ENCODE measurements around the gene RNF8.
A peak's percentile ranks its signal among the peaks of the same experiment; 100 is the strongest.

RNF8 gene

DNA sequence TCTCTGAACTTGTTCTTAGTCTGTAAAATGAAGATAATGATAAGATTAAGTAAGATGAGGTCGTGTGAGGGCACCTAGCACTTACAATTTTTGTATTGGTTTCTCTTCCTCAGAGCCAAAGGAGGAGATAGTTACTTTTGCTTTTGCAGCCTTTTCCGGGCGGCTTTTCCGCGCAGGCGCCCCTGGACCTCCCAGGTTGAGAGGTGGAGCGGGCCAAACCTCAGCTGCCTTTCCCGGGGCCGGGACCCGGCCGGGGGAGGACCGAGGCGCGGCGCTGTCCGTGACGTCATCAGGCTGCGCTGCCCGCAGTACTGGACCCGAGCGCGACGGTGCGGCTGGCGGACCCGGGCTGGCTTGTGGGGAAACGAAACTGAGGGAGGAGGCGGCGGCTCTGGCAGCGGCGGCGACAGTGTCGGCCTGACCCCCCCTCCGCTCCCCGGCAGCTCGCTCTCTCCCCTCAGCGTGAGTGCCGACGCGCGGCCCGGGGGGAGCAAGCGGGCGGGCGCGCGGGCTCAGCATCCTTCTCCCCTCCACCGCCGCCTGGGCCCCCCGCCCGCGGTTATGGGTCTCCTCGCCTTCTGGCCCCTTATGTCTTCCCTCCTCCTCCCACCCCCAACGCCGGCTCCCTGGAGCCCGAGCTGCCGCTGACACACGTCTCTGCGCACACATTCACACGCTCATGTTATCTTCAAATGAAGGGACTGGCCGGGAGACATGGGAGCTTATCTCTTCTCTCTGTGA, 79.3 kb downstream of the RNF8 start, which contains the start of gene CMTR1 (continued):
- TF ChIP-seq, protein P1, sequence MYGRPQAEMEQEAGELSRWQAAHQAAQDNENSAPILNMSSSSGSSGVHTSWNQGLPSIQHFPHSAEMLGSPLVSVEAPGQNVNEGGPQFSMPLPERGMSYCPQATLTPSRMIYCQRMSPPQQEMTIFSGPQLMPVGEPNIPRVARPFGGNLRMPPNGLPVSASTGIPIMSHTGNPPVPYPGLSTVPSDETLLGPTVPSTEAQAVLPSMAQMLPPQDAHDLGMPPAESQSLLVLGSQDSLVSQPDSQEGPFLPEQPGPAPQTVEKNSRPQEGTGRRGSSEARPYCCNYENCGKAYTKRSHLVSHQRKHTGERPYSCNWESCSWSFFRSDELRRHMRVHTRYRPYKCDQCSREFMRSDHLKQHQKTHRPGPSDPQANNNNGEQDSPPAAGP (tag by site-specific recombination; IDR thresholded peaks at IDR 0.05): peak; percentile 76
- TF ChIP-seq, protein P2, sequence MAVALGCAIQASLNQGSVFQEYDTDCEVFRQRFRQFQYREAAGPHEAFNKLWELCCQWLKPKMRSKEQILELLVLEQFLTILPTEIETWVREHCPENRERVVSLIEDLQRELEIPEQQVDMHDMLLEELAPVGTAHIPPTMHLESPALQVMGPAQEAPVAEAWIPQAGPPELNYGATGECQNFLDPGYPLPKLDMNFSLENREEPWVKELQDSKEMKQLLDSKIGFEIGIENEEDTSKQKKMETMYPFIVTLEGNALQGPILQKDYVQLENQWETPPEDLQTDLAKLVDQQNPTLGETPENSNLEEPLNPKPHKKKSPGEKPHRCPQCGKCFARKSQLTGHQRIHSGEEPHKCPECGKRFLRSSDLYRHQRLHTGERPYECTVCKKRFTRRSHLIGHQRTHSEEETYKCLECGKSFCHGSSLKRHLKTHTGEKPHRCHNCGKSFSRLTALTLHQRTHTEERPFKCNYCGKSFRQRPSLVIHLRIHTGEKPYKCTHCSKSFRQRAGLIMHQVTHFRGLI (tag by site-specific recombination; IDR thresholded peaks at IDR 0.05): no peak
- no peak for TF ChIP-seq KLF7 (tag by site-specific recombination; IDR thresholded peaks at IDR 0.05; ENCODE audit: borderline replicate concordance)
- no peak for TF ChIP-seq ZNF837 (tag by site-specific recombination; IDR thresholded peaks at IDR 0.05)
- TF ChIP-seq BCL11B (tag by site-specific recombination; IDR thresholded peaks at IDR 0.05; ENCODE audit: low read depth): 0 out of 2 replicates have a peak, but pooled peaks have one; percentile 58
- no peak for TF ChIP-seq ZNF202 (tag by site-specific recombination; IDR thresholded peaks at IDR 0.05; ENCODE audit: borderline replicate concordance)
- no peak for TF ChIP-seq MEIS1 (CRISPR knock-in tag; IDR thresholded peaks at IDR 0.05; ENCODE audit: borderline replicate concordance)
- TF ChIP-seq ZNF175 (tag by site-specific recombination; IDR thresholded peaks at IDR 0.05): no peak
- 0 out of 2 replicates have a peak, but pooled peaks have one; percentile 62 for TF ChIP-seq KLF16 (tag by site-specific recombination; IDR thresholded peaks at IDR 0.05)
- TF ChIP-seq ZNF24 (tag by site-specific recombination; IDR thresholded peaks at IDR 0.05): no peak
- 0 out of 2 replicates have a peak, but pooled peaks have one; percentile 19 for TF ChIP-seq REPIN1 (tag by site-specific recombination; IDR thresholded peaks at IDR 0.05; ENCODE audit: low read depth)
- peak; percentile 55 for TF ChIP-seq ZIC2 (tag by site-specific recombination; IDR thresholded peaks at IDR 0.05)
- peak; percentile 71 for TF ChIP-seq ZBTB8A (tag by site-specific recombination; IDR thresholded peaks at IDR 0.05)
- TF ChIP-seq ZNF777 (tag by site-specific recombination; IDR thresholded peaks at IDR 0.05; ENCODE audit: borderline replicate concordance): no peak
- TF ChIP-seq, protein P3, sequence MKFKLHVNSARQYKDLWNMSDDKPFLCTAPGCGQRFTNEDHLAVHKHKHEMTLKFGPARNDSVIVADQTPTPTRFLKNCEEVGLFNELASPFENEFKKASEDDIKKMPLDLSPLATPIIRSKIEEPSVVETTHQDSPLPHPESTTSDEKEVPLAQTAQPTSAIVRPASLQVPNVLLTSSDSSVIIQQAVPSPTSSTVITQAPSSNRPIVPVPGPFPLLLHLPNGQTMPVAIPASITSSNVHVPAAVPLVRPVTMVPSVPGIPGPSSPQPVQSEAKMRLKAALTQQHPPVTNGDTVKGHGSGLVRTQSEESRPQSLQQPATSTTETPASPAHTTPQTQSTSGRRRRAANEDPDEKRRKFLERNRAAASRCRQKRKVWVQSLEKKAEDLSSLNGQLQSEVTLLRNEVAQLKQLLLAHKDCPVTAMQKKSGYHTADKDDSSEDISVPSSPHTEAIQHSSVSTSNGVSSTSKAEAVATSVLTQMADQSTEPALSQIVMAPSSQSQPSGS (tag by site-specific recombination; IDR thresholded peaks at IDR 0.05; ENCODE audit: low read depth): peak; percentile 99
- TF ChIP-seq ZNF768 (tag by site-specific recombination; IDR thresholded peaks at IDR 0.05): no peak
- TF ChIP-seq, protein P4, sequence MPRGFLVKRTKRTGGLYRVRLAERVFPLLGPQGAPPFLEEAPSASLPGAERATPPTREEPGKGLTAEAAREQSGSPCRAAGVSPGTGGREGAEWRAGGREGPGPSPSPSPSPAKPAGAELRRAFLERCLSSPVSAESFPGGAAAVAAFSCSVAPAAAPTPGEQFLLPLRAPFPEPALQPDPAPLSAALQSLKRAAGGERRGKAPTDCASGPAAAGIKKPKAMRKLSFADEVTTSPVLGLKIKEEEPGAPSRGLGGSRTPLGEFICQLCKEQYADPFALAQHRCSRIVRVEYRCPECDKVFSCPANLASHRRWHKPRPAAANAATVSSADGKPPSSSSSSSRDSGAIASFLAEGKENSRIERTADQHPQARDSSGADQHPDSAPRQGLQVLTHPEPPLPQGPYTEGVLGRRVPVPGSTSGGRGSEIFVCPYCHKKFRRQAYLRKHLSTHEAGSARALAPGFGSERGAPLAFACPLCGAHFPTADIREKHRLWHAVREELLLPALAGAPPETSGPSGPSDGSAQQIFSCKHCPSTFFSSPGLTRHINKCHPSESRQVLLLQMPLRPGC (tag by site-specific recombination; IDR thresholded peaks at IDR 0.05): peak; percentile 73
- TF ChIP-seq, protein P5, sequence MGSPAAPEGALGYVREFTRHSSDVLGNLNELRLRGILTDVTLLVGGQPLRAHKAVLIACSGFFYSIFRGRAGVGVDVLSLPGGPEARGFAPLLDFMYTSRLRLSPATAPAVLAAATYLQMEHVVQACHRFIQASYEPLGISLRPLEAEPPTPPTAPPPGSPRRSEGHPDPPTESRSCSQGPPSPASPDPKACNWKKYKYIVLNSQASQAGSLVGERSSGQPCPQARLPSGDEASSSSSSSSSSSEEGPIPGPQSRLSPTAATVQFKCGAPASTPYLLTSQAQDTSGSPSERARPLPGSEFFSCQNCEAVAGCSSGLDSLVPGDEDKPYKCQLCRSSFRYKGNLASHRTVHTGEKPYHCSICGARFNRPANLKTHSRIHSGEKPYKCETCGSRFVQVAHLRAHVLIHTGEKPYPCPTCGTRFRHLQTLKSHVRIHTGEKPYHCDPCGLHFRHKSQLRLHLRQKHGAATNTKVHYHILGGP (tag by site-specific recombination; IDR thresholded peaks at IDR 0.05): no peak
- TF ChIP-seq SCRT2 (tag by site-specific recombination; IDR thresholded peaks at IDR 0.05): 0 out of 2 replicates have a peak, but pooled peaks have one; percentile 7
- peak; percentile 81 for TF ChIP-seq SP7 (tag by site-specific recombination; IDR thresholded peaks at IDR 0.05)
- TF ChIP-seq ZNF677 (tag by site-specific recombination; IDR thresholded peaks at IDR 0.05): no peak
- TF ChIP-seq ZNF184 (tag by site-specific recombination; IDR thresholded peaks at IDR 0.05): no peak
- no peak for TF ChIP-seq ZNF239 (tag by site-specific recombination; IDR thresholded peaks at IDR 0.05)
- TF ChIP-seq ZNF585B (tag by site-specific recombination; IDR thresholded peaks at IDR 0.05): no peak
- TF ChIP-seq, protein P6, sequence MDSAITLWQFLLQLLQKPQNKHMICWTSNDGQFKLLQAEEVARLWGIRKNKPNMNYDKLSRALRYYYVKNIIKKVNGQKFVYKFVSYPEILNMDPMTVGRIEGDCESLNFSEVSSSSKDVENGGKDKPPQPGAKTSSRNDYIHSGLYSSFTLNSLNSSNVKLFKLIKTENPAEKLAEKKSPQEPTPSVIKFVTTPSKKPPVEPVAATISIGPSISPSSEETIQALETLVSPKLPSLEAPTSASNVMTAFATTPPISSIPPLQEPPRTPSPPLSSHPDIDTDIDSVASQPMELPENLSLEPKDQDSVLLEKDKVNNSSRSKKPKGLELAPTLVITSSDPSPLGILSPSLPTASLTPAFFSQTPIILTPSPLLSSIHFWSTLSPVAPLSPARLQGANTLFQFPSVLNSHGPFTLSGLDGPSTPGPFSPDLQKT (IDR thresholded peaks at IDR 0.05; ENCODE audit: borderline replicate concordance, low read depth, low read length): no peak
- TF ChIP-seq ZNF558 (tag by site-specific recombination; IDR thresholded peaks at IDR 0.05): no peak
- no peak for TF ChIP-seq ZNF658 (tag by site-specific recombination; IDR thresholded peaks at IDR 0.05)
- peak; percentile 36; the same call in 1 of the 2 replicates for TF ChIP-seq ZBTB7A (tag by site-specific recombination; IDR thresholded peaks at IDR 0.05; ENCODE audit: low read depth)
- peak; percentile 81 for TF ChIP-seq KLF8 (tag by site-specific recombination; IDR thresholded peaks at IDR 0.05)

All from HEK293 (cell line).